Lower lobe of right lung (tissue), 2 donors: Measurements from ENCODE around the gene TRIM31. TPM values are rescaled to one million over a fixed set of nuclear protein-coding genes. Genes with fewer than 3 reads are reported as not detected.

Experiments
- ATAC-seq, 2 donors: fragments of 200-7000 bp; cut with Tn5 transposase; one replicate each; pipeline ENCODE4 v1.9.1; 2020 to 2022; ENCODE audit warnings: mild to moderate bottlenecking in 2 of 2, moderate library complexity in 2 of 2
- DNase-seq: peaks from one replicate; pipeline ENCODE4 v3.0.0-alpha.2; 2020
- H3K27ac ChIP-seq: fragments of 200-600 bp; one replicate; pipeline ENCODE4 v1.8.0; 2022
- H3K27me3 ChIP-seq: fragments of 200-600 bp; one replicate; pipeline ENCODE4 v1.8.0; 2022; ENCODE audit warnings: low read depth
- H3K36me3 ChIP-seq: fragments of 200-600 bp; one replicate; pipeline ENCODE4 v1.8.0; 2022; ENCODE audit warnings: mild to moderate bottlenecking
- H3K4me1 ChIP-seq: fragments of 200-600 bp; one replicate; pipeline ENCODE4 v1.8.0; 2022
- H3K4me3 ChIP-seq: fragments of 200-600 bp; one replicate; pipeline ENCODE4 v1.8.0; 2022; ENCODE audit warnings: mild to moderate bottlenecking
- H3K9me3 ChIP-seq: fragments of 200-600 bp; one replicate; pipeline ENCODE4 v1.8.0; 2022
- CTCF ChIP-seq: fragments of 200-600 bp; IDR thresholded peaks from one replicate; pipeline ENCODE4 v1.8.0; 2022; ENCODE audit warnings: antibody characterized with exemption, mild to moderate bottlenecking
- intact Hi-C: fragments of 100-400 bp; cut with DNase I; formaldehyde crosslinking; loops from one replicate; pipeline ENCODE4 v1.11.0; 2022
- total RNA-seq: library from RNA; stranded (reverse); fragmentation: NEBNext Ultra II Directional; extraction: Animal tissue kit (Norgen Biotek cat#: 25700); gene quantifications from one replicate; pipeline ENCODE4 v1.2.1, GENCODE V29; 2021
- donor health status: DM: no; HTN: yes; CAD: no; lungs with severe emphysema.

TRIM31 gene
- total RNA-seq, 1 donor from 2014 or later, result 0.62 TPM

GRCh38 chr6:30155520-30156261, 42.8 kb upstream of the TRIM31 start:
- intact Hi-C loops, result no loop called here
- DNase-seq (no peak), ATAC-seq (no peak)
- Histone ChIP-seq H3K36me3 (no peaks in the 10 kb centered on the region), H3K9me3 (no peaks in the 10 kb centered on the region), H3K27me3 (no peaks in the 10 kb centered on the region), H3K4me1 (peaks cover 27% of the 10 kb centered on the region), H3K27ac (no peak overlapping the region), H3K4me3 (no peak overlapping the region)
- TF ChIP-seq CTCF, result no peak

GRCh38 chr6:30154709-30155519, 42.0 kb upstream of the TRIM31 start:
- H3K9me3 ChIP-seq, result no peaks in the 10 kb centered on the region
- H3K27me3 ChIP-seq, result no peaks in the 10 kb centered on the region
- H3K4me1 ChIP-seq, result peaks cover 27% of the 10 kb centered on the region
- no peak overlapping the region for H3K27ac ChIP-seq
- no peak for TF ChIP-seq CTCF
- intact Hi-C loops, result no loop called here
- no peaks in the 10 kb centered on the region for H3K36me3 ChIP-seq
- ATAC-seq (no peak), DNase-seq (no peak)
- no peak overlapping the region for H3K4me3 ChIP-seq

- no peak for DNase-seq
- intact Hi-C loops, result no loop called here
- no peak overlapping the region for H3K4me3 ChIP-seq
- peaks cover 27% of the 10 kb centered on the region for H3K4me1 ChIP-seq
- no peak for ATAC-seq
- H3K27ac ChIP-seq, result no peak overlapping the region
- TF ChIP-seq CTCF, result no peak
- no peaks in the 10 kb centered on the region for H3K9me3 ChIP-seq
- no peaks in the 10 kb centered on the region for H3K36me3 ChIP-seq
- no peaks in the 10 kb centered on the region for H3K27me3 ChIP-seq
Measured at GRCh38 chr6:30154061-30154460, 41.2 kb upstream of the TRIM31 start.

- TF ChIP-seq CTCF, result no peak
- no peak overlapping the region for H3K4me3 ChIP-seq
- no peak overlapping the region for H3K27ac ChIP-seq
- DNase-seq, result no peak
- H3K4me1 ChIP-seq, result peaks cover 27% of the 10 kb centered on the region
- peaks cover 1% of the 10 kb centered on the region for H3K27me3 ChIP-seq
- intact Hi-C loops, result no loop called here
- no peaks in the 10 kb centered on the region for H3K36me3 ChIP-seq
- H3K9me3 ChIP-seq, result no peaks in the 10 kb centered on the region
- no peak for ATAC-seq
Measured at GRCh38 chr6:30152910-30153610, 40.2 kb upstream of the TRIM31 start.

GRCh38 chr6:30152016-30152673, 39.3 kb upstream of the TRIM31 start:
- peaks cover 6% of the 10 kb centered on the region for H3K27me3 ChIP-seq
- DNase-seq (no peak), ATAC-seq (no peak)
- no peak overlapping the region for H3K4me3 ChIP-seq
- no peak overlapping the region for H3K27ac ChIP-seq
- H3K9me3 ChIP-seq, result no peaks in the 10 kb centered on the region
- intact Hi-C loops, result no loop called here
- TF ChIP-seq CTCF, result no peak
- peaks cover 20% of the 10 kb centered on the region for H3K4me1 ChIP-seq
- H3K36me3 ChIP-seq, result no peaks in the 10 kb centered on the region
